HL-60 (cell line): ENCODE results near the gene WDR33.

Experiments
- DNase-seq, 2 experiments: peaks; one replicate each; pipeline ENCODE4 v3.0.0-alpha.2; 2010 to 2020; ENCODE audit warnings: low read depth in 1 of 2, low spot score in 1 of 2
- H3K27ac ChIP-seq: fragments of 250-450 bp; sonication (Bioruptor Pico); replicated peaks from 2 replicates; pipeline ENCODE4 v1.5.1; 2020; ENCODE audit warnings: mild to moderate bottlenecking, moderate library complexity
- H3K27me3 ChIP-seq: fragments of 250-450 bp; sonication (Bioruptor Pico); 2 replicates; pipeline ENCODE4 v1.5.1; 2021; ENCODE audit warnings: mild to moderate bottlenecking, moderate library complexity; ENCODE audit not compliant: insufficient read depth, poor library complexity, severe bottlenecking
- H3K4me3 ChIP-seq: replicated peaks from 2 replicates; pipeline ENCODE4 v1.5.1; 2011; ENCODE audit warnings: mild to moderate bottlenecking, control low read depth, low read length; ENCODE audit not compliant: insufficient read depth
- GABPA ChIP-seq: IDR thresholded peaks from 2 replicates; pipeline ENCODE4 v1.6.1; 2012; ENCODE audit warnings: low read depth
- POLR2AphosphoS5 ChIP-seq: IDR thresholded peaks from 2 replicates; pipeline ENCODE4 v1.6.1; 2012; ENCODE audit warnings: low read depth
- SPI1 ChIP-seq: IDR thresholded peaks from 2 replicates; pipeline ENCODE4 v1.6.1; 2012; ENCODE audit warnings: low read depth, mild to moderate bottlenecking, borderline replicate concordance
- TF ChIP-seq, protein P1 (sequence below): IDR thresholded peaks from 2 replicates; pipeline ENCODE4 v1.6.1; 2012; ENCODE audit warnings: low read depth; ENCODE audit not compliant: insufficient replicate concordance
- TF ChIP-seq, protein P2 (sequence below): IDR thresholded peaks from one replicate; pipeline ENCODE4 v1.5.1; 2011; ENCODE audit warnings: low read length, control low read depth, inconsistent platforms; ENCODE audit not compliant: insufficient read depth

Gene WDR33

DNA sequence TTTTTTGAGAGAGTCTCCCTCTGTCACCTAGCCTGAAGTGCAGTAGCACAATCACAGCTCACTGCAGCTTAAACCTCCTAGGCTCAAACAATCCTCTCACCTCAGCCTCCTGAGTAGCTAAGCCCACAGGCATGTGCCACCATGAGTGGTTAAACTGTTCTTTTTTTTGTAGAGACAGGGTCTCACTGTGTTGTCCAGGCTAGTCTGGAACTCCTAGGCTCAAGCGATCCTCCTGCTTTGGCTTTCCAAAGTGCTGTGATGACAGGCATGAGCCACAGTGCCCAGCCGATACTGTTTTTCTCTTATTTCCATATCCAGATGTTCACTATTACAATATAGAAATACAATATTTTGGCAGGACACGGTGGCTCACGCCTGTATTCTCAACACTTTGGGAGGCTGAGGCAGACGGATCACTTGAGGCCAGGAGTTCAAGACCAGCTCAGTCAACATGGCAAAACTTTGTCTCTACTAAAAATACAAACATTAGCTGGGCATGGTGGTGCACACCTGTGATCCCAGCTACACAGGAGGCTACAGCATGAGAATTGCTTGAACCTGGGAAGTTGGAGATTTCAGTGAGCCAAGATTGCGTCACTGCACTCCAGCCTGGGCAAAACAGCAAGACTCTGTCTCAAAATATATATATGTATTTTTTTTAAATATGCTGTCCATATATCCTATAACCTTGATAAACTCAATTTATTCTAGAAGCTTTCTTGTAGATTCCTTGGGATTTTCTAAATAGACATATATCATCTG is 24.7 kb downstream of the WDR33 start:
- H3K27me3 ChIP-seq = no peaks in the 10 kb centered on the region

DNA sequence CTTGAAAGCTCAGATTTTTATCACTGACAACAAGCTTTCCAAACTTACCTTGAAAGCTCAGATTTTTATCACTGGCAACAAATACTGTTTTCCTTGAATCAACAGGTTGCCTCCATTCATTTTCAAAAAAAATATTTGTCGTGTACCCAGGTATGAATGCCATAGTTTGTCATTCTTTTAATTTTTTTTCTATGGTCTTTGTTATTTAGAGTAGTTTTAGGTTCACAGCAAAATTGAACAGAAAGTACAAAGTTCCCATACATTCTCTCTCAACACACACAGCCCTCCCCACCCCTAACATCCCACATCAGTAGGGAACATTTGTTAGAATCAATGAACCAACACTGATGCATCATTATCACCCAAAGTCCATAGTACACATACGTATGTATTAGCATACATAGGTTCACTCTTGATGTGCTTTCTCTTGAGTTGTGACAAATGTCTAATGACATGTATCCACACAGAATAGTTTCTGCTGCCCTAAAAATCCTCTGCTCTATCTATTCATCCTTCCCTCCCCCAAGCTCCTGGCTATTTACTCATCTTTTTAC is 25.9 kb downstream of the WDR33 start:
- TF ChIP-seq SPI1 (no peak), GABPA (no peak), POLR2AphosphoS5 (no peak)
- TF ChIP-seq, protein P1, sequence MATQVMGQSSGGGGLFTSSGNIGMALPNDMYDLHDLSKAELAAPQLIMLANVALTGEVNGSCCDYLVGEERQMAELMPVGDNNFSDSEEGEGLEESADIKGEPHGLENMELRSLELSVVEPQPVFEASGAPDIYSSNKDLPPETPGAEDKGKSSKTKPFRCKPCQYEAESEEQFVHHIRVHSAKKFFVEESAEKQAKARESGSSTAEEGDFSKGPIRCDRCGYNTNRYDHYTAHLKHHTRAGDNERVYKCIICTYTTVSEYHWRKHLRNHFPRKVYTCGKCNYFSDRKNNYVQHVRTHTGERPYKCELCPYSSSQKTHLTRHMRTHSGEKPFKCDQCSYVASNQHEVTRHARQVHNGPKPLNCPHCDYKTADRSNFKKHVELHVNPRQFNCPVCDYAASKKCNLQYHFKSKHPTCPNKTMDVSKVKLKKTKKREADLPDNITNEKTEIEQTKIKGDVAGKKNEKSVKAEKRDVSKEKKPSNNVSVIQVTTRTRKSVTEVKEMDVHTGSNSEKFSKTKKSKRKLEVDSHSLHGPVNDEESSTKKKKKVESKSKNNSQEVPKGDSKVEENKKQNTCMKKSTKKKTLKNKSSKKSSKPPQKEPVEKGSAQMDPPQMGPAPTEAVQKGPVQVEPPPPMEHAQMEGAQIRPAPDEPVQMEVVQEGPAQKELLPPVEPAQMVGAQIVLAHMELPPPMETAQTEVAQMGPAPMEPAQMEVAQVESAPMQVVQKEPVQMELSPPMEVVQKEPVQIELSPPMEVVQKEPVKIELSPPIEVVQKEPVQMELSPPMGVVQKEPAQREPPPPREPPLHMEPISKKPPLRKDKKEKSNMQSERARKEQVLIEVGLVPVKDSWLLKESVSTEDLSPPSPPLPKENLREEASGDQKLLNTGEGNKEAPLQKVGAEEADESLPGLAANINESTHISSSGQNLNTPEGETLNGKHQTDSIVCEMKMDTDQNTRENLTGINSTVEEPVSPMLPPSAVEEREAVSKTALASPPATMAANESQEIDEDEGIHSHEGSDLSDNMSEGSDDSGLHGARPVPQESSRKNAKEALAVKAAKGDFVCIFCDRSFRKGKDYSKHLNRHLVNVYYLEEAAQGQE = no peak
- TF ChIP-seq, protein P2, sequence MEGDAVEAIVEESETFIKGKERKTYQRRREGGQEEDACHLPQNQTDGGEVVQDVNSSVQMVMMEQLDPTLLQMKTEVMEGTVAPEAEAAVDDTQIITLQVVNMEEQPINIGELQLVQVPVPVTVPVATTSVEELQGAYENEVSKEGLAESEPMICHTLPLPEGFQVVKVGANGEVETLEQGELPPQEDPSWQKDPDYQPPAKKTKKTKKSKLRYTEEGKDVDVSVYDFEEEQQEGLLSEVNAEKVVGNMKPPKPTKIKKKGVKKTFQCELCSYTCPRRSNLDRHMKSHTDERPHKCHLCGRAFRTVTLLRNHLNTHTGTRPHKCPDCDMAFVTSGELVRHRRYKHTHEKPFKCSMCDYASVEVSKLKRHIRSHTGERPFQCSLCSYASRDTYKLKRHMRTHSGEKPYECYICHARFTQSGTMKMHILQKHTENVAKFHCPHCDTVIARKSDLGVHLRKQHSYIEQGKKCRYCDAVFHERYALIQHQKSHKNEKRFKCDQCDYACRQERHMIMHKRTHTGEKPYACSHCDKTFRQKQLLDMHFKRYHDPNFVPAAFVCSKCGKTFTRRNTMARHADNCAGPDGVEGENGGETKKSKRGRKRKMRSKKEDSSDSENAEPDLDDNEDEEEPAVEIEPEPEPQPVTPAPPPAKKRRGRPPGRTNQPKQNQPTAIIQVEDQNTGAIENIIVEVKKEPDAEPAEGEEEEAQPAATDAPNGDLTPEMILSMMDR = no peak
- no peak for DNase-seq
- H3K4me3 ChIP-seq = no peak overlapping the region
- no peaks in the 10 kb centered on the region for H3K27me3 ChIP-seq
- no peak overlapping the region for H3K27ac ChIP-seq

More for the DNA sequence above, 24.7 kb downstream of the WDR33 start:
- no peak overlapping the region for H3K27ac ChIP-seq
- no peak for DNase-seq
- H3K4me3 ChIP-seq = no peak overlapping the region
- no peak for TF ChIP-seq GABPA
- TF ChIP-seq SPI1 = no peak
- TF ChIP-seq, protein P1 = no peak
- TF ChIP-seq POLR2AphosphoS5 = no peak
- TF ChIP-seq, protein P2 = no peak

DNA sequence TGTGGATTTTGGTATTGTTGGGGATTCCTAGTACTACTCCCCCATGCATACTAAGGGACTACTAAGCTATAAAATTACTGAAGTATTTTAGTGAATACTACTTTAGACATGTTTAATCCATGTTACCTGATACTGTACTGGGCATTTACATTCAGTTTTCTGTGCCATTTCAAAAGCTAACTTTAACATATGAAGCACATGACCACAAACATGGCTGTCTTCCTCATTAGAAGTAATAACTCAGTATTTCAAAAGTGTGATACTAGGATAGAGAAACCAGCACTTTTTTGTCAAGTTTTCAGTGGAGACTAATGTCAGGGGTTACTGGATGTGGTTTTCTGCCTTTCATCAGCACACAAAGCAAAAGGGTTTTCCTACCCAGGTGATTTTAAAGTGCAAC is 27.9 kb downstream of the WDR33 start:
- DNase-seq = peak in 1 of 2 experiments; percentile 11
- Histone ChIP-seq H3K27me3 (no peaks in the 10 kb centered on the region), H3K27ac (no peak overlapping the region), H3K4me3 (no peak overlapping the region)
- no peak for TF ChIP-seq GABPA
- no peak for TF ChIP-seq POLR2AphosphoS5
- TF ChIP-seq, protein P1 = no peak
- no peak for TF ChIP-seq SPI1
- TF ChIP-seq, protein P2 = no peak
